Stimulated activated CD4-positive, alpha-beta T cell treated with anti-CD3 and anti-CD28 coated beads, Interleukin-4, amount 100 ng/mL, for 1 hour (primary cell): ENCODE measurements around the gene KRTAP9-3.
"Not testable (repeated sequence)": the region's sequence is repeated elsewhere in the genome, so short reads cannot be mapped to it uniquely, and the experiment has no call there.

Source experiments
- DNase-seq: peaks from one replicate; pipeline ENCODE4 v3.0.0-alpha.2; 2020

Gene KRTAP9-3

GRCh38 chr17:41254861-41255260, 22.6 kb downstream of the KRTAP9-3 start:
- DNase-seq = no peak

DNA sequence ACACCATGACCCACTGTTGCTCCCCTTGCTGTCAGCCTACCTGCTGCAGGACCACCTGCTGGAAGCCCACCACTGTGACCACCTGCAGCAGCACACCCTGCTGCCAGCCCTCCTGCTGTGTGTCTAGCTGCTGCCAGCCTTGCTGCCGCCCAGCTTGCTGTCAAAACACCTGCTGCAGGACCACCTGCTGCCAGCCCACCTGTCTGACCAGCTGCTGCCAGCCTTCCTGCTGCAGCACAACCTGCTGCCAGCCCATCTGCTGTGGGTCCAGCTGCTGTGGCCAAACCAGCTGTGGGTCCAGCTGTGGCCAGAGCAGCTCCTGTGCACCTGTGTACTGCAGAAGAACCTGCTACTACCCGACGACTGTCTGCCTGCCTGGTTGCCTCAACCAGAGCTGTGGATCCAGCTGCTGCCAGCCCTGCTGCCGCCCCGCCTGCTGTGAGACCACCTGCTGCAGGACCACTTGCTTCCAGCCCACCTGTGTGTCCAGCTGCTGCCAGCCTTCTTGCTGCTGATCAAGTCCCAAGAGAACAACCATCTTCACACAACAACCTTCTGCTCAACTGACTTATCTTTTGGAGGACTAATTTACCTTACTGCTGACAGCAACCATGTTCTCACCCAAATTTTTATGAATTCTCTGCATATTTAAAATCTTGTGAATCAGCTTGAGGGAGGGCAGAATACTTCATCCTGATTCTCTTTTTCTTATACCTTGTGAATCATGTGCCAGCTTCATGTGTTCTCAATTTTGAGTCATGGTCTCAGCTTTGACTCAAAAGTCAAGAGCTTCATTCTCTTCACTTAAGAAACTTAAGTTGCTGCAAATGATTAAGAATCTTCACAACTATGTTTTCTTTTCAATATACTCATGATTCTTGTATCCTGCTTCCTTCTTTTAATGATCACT, 23.4 kb downstream of the KRTAP9-3 start, which contains the start of gene KRTAP9-9:
TSS of gene KRTAP9-9 (plus strand) at position 4 of the 910 bp plus-strand sequence.
- not testable (repeated sequence) for DNase-seq

DNA sequence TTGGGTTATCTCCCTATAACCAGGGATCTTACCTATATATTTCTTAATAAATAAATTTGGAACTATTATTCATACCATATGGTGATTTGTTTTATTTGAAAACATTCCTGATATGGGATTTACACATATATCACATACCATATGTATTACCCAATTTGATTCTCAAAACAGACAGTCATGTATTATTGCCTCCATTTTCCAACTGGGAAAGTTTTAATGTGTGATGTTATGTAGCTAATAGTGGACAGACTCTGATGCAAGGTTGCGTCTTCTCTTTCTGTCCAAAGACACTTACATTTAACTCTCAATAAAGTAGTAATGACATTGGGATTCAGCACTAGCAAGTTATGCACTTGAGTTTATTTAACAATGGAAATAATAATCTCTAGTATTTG, 24.0 kb downstream of the KRTAP9-3 start:
- DNase-seq = no peak

GRCh38 chr17:41258406-41258805, 26.2 kb downstream of the KRTAP9-3 start:
- no peak for DNase-seq

- no peak for DNase-seq
Measured at GRCh38 chr17:41263212-41263611, 31.0 kb downstream of the KRTAP9-3 start.

- DNase-seq = no peak
Measured at GRCh38 chr17:41264599-41264998, 32.4 kb downstream of the KRTAP9-3 start.

DNA sequence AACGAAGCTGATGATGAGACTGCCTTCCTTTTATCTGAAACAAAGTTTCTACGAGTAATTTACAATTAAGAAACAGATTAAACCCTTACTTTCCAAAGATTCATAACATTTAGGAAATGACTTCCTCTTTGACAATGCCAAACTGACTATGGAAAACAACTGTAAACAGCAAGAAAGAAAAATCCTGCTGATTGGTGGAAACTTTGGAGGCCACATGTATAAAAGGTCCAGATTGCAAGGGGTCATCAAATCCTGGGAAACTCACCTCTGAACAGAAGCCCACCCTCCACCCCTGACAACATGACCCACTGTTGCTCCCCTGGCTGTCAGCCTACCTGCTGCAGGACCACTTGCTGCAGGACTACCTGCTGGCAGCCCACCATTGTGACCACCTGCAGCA, 32.8 kb downstream of the KRTAP9-3 start, which contains the start of gene KRTAP9-6:
TSS of gene KRTAP9-6 (plus strand) at position 301 of the 400 bp plus-strand sequence. CDS start at position 301, 0 bp downstream.
- no peak for DNase-seq

GRCh38 chr17:41267711-41268110, 35.5 kb downstream of the KRTAP9-3 start:
- no peak for DNase-seq

DNA sequence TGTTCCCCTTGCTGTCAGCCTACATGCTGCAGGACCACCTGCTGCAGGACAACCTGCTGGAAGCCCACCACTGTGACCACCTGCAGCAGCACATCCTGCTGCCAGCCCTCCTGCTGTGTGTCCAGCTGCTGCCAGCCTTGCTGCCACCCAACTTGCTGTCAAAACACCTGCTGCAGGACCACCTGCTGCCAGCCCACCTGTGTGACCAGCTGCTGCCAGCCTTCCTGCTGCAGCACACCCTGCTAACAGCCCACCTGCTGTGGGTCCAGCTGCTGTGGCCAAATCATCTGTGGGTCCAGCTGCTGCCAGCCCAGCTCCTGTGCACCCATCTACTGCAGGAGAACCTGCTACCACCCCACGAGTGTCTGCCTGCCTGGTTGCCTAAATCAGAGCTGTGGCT, 39.1 kb downstream of the KRTAP9-3 start:
- DNase-seq = not testable (repeated sequence)

GRCh38 chr17:41271858-41272257, 39.6 kb downstream of the KRTAP9-3 start:
- no peak for DNase-seq

- DNase-seq = not testable (repeated sequence)
Measured at GRCh38 chr17:41275648-41276190, 43.5 kb downstream of the KRTAP9-3 start, which contains the start of gene KRTAP9-7. Gene KRTAP9-7, plus strand, starts transcription at chr17:41275698. Its CDS starts 0 bp downstream, at chr17:41275698.

DNA sequence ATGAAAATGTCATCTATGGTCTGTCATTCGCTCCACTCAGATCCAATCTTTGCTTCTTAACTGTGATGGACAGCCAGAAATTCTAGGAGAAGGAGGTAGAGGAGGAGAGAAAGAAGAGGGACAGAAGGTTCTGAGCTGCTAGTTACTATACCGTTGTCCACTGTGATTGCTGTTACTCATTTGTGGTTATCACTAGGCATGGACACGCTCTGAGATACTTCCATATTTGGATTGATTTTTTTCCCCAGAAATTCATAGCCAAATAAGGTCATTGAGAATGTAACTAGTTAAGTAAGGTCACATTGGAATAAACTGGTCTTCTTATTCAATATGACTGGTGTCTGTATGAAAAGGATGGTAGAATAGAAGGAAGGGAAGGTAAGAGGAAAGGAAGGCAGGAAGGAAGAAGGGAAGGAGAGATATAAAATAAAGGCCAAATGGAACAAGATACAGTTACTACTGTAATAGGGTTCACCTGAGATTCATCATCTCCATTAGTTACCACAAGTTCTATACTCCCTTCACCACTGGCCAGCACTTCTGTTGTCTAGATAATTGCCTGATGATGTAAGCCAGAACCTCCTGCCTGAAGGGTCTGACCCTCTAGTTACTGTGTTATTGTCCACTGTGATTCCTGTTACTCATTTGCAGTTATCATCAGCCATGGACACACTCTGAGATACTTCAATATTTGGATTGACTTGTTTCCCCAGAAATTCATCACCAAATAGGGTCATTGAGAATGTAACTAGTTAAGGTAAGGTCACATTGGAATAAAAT, 46.1 kb downstream of the KRTAP9-3 start:
- no peak for DNase-seq
